Islet of Langerhans (tissue), 1 donor: ENCODE data around the gene KIR2DL4.
"Not testable (repeated sequence)": the region's sequence is repeated elsewhere in the genome, so short reads cannot be mapped to it uniquely, and the experiment has no call there.

Experiments used
- FAIRE-seq: peaks from one replicate; lab custom pipeline; 2011; peaks lifted over from hg19 to GRCh38; lab: Jason Lieb, UNC

KIR2DL4 gene

DNA sequence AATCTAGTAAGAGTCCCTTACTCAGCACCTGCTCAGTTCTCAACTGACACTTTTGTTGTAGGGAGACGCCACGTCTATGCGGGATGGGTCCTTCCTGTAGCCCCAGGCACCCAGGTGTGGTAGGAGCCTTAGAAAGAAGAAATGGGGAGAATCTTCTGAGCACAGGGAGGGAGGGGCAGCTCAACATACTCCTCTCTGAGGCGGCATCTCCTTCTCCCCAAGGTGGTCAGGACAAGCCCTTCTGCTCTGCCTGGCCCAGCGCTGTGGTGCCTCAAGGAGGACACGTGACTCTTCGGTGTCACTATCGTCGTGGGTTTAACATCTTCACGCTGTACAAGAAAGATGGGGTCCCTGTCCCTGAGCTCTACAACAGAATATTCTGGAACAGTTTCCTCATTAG is 1.2 kb downstream of the KIR2DL4 start:
- no peak for FAIRE-seq

DNA sequence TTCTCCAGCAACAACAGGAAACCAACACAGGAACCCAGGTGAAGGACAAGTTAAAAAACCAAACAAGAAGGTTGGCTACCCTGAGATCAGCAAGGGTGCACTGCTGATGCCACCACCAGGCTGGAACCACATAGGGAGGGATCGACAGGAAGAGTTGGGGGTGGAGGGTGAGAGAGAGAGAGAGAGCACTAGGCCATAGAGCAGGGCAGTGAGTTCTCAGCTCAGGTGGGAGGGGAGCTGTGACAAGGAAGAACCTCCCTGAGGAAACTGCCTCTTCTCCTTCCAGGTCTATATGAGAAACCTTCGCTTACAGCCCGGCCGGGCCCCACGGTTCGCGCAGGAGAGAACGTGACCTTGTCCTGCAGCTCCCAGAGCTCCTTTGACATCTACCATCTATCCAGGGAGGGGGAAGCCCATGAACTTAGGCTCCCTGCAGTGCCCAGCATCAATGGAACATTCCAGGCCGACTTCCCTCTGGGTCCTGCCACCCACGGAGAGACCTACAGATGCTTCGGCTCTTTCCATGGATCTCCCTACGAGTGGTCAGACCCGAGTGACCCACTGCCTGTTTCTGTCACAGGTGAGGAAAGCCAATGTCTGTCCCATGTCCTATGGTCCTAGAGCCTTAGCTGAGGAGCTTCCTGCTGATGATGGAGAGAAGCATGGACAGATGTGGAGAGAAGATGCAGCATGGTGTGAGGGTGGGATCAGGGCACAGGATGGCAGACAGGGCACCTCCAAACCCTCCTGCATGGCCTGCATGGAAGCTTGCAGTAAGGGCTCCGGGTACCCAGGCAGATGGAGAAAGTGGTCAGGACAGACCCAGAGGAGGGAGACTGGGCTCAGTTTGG is 2.5 kb downstream of the KIR2DL4 start:
- no peak for FAIRE-seq

DNA sequence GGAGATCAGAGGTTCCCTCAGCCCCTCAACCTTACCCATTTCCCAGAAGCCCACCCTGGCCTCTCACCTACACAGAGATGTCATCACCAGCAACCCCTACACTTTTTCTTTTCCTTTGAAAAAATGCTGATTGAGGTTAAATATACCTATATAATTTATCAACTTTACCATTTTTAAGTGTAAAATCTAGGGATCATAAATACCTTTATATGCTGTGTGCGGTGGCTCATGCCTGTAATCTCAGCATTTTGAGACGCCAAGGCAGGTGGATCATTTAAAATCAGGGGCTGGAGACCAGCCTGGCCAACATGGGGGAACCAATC is 3.1 kb downstream of the KIR2DL4 start:
- FAIRE-seq, result no peak

DNA sequence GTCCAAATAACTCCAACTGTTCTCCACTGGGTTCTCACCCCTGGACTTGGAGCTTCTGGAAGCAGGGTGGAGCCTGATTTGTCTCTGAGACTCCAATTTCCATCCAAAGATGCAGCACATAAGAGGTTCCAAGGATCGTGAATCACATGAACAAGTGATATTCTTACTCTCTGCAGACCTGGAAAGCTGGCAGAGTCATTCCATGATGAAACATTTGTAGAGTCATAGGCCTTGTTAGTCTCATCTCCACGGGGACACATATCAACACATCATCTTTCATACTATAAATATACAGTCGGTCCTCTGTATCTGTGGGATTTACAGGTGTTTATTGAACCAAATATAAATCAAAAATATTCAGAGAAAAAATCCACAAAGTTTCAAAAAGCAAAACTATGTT is 11.2 kb downstream of the KIR2DL4 start:
- FAIRE-seq, result not testable (repeated sequence)

DNA sequence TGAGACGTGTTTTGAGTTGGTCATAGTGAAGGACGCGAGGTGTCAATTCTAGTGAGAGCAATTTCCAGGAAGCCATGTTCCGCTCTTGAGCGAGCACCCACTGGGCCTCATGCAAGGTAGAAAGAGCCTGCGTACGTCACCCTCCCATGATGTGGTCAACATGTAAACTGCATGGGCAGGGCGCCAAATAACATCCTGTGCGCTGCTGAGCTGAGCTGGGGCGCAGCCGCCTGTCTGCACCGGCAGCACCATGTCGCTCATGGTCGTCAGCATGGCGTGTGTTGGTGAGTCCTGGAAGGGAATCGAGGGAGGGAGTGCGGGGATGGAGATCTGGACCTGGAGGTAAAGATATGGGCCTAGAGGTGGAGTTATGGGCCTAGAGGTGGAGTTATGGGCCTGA is 12.8 kb downstream of the KIR2DL4 start, which contains the start of gene KIR3DL1:
Gene KIR3DL1, plus strand, starts transcription at position 218 of the 400 bp plus-strand sequence.
- FAIRE-seq, result not testable (repeated sequence)

DNA sequence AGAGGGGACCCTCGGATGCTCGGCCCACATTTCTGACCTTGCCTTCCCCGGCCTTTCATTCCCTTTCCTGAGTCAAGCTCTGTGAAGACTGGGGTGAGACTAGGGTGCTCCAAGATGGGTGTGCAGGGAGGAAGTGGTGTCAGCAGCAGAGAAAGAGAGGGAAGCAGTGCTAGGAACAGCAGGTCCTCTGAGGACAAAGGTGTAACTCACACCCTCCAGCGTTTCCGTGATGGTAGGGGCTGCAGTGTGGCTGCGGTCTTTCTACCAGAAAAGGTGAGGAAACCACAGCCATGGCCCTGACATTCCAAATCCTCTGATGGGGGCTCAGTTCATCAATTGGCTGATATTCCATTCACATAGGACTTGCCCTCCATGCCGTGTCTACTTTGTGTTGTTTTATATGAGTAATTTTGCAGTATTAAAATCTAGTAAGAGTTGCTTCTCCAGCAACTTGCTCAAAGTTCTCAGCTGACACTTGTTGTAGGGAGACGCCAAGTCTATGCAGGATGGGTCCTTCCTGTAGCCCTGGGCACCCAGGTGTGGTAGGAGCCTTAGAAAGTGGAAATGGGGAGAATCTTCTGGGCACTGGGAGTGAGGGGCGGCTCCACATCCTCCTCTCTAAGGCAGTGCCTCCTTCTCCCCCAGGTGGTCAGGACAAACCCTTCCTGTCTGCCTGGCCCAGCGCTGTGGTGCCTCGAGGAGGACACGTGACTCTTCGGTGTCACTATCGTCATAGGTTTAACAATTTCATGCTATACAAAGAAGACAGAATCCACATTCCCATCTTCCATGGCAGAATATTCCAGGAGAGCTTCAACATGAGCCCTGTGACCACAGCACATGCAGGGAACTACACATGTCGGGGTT is 14.5 kb downstream of the KIR2DL4 start:
- FAIRE-seq, result no peak

DNA sequence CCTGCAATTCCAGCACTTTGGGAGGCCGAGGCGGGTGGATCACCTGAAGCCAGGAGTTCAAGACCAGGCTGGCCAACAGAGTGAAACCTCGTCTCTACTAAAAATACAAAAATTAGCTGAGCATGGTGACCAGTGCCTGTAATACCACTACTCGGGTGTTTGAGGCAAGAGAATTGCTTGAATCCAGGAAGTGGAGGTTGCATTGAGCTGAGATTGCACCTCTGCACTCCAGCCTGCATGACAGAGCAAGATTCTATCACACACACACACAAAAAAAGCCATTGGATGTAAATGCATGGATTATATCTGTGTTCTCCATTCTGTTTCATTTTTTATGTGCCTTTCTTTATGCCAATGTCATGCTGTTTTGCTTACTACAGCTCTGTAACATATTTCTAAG is 21.0 kb downstream of the KIR2DL4 start:
- not testable (repeated sequence) for FAIRE-seq

DNA sequence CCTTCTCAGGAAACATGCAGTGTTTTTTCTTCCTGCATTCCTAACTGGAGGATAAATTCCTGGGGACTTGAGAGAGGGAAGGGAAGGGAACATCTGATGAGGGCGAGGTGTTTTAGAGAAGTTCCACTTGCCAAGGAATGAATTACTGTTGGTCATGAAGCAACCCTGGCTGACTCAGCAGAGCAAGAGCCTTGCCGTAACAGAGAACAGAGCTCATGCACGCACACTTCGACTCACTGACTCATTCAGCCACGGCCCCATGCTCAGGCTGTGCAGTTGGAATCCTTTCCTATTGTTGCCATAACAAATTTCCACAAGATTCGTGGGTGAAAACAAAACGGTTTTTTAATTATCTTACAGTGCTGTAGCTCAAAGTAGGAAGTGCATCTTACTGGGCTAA is 21.9 kb downstream of the KIR2DL4 start:
- not testable (repeated sequence) for FAIRE-seq

DNA sequence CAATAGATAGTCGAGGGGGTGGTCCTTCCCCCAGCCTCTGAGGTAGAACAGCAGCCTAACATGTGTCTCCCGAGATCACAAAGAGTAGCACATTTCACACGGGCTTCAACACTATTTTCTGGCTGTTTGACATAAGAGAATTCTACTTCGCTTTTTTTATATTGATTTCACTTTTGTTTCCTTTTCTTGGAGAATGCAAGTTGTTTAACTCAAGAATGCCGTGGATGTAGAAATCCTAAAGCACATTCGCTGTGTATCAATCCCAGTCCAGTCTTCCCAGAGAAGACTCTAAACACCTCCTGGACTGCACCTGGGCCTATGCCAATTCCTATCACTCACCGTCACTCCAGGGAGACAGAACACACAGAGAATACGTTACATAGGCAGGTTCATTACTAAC is 24.7 kb downstream of the KIR2DL4 start:
- not testable (repeated sequence) for FAIRE-seq

DNA sequence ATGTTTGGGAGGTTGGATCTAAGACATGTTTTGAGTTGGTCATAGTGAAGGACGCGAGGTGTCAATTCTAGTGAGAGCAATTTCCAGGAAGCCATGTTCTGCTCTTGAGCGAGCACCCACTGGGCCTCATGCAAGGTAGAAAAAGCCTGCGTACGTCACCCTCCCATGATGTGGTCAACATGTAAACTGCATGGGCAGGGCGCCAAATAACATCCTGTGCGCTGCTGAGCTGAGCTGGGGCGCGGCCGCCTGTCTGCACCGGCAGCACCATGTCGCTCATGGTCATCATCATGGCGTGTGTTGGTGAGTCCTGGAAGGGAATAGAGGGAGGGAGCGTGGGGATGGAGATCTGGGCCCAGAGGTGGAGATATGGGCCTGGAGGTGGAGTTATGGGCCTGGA is 29.1 kb downstream of the KIR2DL4 start, which contains the start of gene KIR2DS4:
Gene KIR2DS4, plus strand, starts transcription at position 181 of the 400 bp plus-strand sequence.
- FAIRE-seq, result not testable (repeated sequence)

DNA sequence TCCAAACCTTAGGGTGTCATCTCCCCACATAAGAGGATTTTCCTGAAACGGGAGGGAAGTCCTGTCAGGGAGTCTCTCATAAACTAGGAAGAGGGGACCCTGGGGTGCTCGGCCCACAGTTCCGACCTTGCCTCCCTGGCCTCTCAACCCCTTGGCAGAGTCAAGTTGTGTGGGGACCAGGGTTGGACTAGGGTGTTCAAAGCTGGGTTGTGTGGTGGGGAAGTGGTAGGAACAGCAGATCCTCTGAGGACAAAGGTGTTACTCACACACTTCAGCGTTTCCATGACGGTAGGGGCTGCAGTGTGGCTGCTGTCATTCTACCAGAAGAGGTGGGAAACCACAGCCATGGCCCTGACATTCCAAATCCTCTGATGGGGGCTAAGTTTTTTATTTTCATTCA is 31.7 kb downstream of the KIR2DL4 start:
- not testable (repeated sequence) for FAIRE-seq

DNA sequence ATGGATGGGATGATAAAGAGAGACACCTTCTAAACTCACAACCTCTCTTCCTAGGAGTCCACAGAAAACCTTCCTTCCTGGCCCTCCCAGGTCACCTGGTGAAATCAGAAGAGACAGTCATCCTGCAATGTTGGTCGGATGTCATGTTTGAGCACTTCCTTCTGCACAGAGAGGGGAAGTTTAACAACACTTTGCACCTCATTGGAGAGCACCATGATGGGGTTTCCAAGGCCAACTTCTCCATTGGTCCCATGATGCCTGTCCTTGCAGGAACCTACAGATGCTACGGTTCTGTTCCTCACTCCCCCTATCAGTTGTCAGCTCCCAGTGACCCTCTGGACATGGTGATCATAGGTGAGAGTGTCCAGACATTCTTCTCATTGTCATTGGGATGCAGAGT is 34.1 kb downstream of the KIR2DL4 start:
- FAIRE-seq, result not testable (repeated sequence)

DNA sequence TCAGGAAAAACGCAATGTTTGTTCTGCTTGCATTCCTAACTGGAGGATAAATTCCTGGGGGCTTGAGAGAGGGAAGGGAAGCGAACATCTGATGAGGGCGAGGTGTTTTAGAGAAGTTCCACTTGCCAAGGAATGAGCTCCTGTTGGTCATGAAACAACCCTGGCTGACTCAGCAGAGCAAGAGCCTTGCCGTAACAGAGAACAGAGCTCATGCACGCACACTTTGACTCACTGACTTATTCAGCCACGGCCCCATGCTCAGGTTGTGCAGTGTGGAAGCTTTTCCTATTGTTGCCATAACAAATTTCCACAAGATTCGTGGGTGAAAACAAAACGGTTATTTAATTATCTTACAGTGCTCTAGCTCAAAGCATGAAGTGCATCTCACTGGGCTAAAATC is 39.8 kb downstream of the KIR2DL4 start:
- not testable (repeated sequence) for FAIRE-seq

DNA sequence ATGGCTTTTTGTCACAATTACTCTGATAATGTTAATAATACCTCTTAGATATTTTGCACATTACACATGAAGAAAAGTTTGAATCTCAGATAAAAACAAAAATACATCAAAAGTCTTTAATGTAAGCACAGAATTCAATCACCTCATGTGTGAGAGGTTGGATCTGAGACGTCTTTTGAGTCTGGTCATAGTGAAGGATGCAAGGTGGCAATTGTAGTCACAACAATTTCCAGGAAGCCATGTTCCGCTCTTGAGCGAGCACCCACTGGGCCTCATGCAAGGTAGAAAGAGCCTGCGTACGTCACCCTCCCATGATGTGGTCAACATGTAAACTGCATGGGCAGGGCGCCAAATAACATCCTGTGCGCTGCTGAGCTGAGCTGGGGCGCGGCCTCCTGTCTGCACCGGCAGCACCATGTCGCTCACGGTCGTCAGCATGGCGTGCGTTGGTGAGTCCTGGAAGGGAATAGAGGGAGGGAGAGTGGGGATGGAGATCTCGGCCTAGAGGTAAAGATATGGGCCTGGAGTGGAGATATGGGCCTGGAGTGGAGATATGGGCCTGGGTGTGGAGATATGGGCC is 46.7 kb downstream of the KIR2DL4 start, which contains the start of gene KIR3DL2:
Gene KIR3DL2, plus strand, starts transcription at position 383 of the 580 bp plus-strand sequence. Its CDS starts 33 bp downstream, at position 416.
- FAIRE-seq, result not testable (repeated sequence)

DNA sequence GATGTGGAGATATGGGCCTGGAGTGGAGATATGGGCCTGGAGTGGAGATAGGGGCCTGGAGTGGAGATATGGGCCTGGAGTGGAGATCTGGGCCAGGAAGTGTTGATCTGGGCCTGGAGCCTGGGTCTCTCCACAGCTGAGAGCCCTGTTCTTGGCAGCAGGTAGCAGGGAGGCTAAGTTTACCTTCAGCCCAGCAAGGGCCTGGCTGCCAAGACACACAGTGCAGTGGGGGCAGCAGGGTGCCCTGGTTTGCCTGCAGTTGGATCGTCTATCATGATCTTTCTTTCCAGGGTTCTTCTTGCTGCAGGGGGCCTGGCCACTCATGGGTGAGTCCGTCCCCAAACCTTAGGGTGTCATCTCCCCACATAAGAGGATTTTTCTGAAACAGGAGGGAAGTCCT is 47.5 kb downstream of the KIR2DL4 start:
- FAIRE-seq, result no peak

DNA sequence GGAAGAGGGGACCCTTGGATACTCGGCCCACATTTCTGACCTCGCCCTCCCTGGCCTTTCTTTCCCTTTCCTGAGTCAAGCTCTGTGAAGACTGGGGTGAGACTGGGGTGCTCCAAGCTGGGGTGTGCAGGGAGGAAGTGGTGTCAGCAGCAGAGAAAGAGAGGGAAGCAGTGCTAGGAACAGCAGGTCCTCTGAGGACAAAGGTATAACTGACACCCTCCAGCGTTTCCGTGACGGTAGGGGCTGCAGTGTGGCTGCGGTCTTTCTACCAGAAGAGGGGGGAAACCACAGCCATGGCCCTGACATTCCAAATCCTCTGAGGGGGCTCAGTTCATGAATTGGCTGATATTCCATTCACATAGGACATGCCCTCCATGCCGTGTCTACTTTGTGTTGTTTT is 47.9 kb downstream of the KIR2DL4 start:
- no peak for FAIRE-seq

DNA sequence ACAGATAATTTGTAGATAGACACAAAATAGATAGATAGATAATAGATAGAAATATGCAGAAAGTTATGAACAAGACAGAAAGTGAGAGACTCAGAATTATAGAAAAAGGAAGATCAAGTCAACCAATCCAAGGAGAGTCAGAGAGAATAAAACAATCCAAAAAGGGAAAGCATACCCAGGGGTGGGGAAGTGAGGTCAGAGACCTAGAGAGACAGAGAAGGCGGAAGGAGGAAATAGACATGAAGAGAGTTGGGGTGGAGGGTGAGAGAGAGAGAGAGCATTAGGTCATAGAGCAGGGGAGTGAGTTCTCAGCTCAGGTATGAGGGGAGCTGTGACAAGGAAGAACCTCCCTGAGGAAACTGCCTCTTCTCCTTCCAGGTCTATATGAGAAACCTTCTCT is 51.8 kb downstream of the KIR2DL4 start:
- not testable (repeated sequence) for FAIRE-seq

DNA sequence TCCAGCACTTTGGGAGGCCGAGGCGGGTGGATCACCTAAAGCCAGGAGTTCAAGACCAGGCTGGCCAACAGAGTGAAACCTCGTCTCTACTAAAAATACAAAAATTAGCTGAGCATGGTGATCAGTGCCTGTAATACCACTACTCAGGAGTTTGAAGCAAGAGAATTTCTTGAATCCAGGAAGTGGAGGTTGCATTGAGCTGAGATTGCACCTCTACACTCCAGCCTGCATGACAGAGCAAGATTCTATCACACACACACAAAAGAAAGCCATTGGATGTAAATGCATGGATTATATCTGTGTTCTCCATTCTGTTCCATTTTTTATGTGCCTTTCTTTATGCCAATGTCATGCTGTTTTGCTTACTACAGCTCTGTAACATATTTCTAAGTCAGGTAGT is 55.1 kb downstream of the KIR2DL4 start:
- FAIRE-seq, result not testable (repeated sequence)

DNA sequence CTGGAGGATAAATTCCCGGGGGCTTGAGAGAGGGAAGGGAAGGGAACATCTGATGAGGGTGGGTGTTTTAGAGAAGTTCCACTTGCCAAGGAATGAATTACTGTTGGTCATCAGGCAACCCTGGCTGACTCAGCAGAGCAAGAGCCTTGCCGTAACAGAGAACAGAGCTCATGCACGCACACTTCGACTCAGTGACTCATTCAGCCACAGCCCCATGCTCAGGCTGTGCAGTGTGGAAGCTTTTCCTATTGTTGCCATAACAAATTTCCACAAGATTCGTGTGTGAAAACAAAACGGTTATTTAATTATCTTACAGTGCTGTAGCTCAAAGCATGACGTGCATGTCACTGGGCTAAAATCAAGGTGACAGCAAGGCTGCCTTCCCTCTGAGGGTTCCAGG is 56.0 kb downstream of the KIR2DL4 start:
- not testable (repeated sequence) for FAIRE-seq

DNA sequence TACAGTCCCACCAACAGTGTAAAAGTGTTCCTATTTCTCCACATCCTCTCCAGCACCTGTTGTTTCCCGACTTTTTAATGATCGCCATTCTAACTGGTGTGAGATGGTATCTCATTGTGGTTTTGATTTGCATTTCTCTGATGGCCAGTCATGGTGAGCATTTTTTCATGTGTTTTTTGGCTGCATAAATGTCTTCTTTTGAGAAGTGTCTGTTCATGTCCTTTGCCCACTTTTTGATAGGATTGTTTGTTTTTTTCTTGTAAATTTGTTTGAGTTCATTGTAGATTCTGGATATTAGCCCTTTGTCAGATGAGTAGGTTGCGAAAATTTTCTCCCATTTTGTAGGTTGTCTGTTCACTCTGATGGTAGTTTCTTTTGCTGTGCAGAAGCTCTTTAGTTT is 60.0 kb downstream of the KIR2DL4 start:
- not testable (repeated sequence) for FAIRE-seq
